ENCODE results near the gene ZNF141.

Gene ZNF141

DNA sequence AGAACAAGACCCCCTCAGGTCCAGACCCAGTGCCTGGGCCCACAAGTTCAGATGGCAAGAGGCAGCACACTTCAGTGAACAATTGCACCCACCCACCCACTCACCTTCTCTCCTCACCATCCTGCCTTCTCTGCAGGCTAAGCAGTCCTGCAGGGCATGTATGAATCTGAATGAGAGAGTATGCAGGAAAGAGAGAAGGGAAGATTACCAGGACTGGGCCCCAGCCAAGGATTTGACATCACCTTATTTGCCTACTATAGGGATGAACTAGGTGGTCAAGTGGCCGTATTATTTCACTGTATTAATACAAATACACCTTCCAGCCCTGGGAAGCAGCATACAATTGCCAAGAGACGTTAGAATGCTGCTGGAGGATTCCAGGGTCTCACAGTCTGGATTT, 2.1 kb upstream of the ZNF141 start:
- Histone ChIP-seq H3K4me3 (ENCODE audit: extremely low read depth, insufficient read depth, low read length, poor library complexity, severe bottlenecking) (no peak overlapping the region), H3K4me1 (ENCODE audit: control insufficient read depth, insufficient read depth, low read length, poor library complexity, severe bottlenecking) (no peaks in the 10 kb centered on the region), H3K36me3 (ENCODE audit: control insufficient read depth, insufficient read depth, low read length) (peaks cover 17% of the 10 kb centered on the region), H3K9me3 (ENCODE audit: control insufficient read depth, low read length) (peaks cover 20% of the 10 kb centered on the region), H3K27ac (ENCODE audit: low read depth, low read length, severe bottlenecking) (no peak overlapping the region)
- 67 to 80% methylated on average over 1 of the region's 2 CpGs for WGBS, 2 experiments (ENCODE audit: insufficient coverage in 2 of 2)

DNA sequence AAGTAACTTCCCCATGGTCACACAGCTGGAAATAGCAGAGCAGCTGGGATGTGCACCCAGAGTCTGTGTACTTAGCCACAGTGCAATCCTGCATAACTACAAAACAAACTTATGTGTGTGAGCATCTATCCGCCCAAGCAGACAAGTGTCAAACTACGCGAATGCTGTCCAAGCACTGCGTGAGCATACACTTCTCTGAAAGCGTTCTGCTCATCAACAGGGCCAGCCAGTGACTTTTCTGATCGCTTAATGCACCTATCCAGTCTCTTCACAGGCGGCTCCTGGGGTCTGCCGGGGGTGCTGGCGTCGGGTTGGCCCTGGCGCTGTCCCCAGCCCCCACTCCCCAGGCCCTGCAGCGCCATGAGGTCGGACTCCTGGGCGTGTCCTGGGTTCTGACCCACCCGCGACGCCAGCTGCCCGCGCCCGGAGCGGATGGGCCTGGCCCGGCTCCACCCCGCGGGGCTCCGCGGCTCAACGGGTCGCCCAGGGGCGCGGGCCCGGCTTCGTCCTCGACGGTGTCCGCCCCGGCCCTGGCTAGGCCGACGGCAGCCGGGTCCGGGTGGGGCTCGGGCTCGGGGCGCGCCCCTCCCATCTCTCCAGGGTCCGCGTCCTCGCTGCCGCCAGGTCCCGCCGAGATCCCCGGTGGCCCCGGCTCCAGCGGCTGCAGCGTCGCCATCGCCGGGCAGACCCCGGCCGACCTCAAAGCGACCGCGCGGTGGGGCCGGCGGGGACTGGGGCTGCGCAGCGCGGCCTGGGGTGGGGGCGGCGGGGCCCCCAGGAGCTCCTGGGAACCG, 1.3 kb upstream of the ZNF141 start:
- H3K36me3 ChIP-seq (ENCODE audit: control insufficient read depth, insufficient read depth, low read length), result peaks cover 24% of the 10 kb centered on the region
- H3K4me1 ChIP-seq (ENCODE audit: control insufficient read depth, insufficient read depth, low read length, poor library complexity, severe bottlenecking), result no peaks in the 10 kb centered on the region
- H3K4me3 ChIP-seq (ENCODE audit: extremely low read depth, insufficient read depth, low read length, poor library complexity, severe bottlenecking), result peak overlapping the region; percentile 89
- peak overlapping the region; percentile 89 for H3K27ac ChIP-seq (ENCODE audit: low read depth, low read length, severe bottlenecking)
- peaks cover 27% of the 10 kb centered on the region for H3K9me3 ChIP-seq (ENCODE audit: control insufficient read depth, low read length)
- whole genome bisulfite sequencing, 2 experiments (ENCODE audit: insufficient coverage in 2 of 2), result 14 to 15% methylated on average over 56 to 57 of the region's 71 CpGs

DNA sequence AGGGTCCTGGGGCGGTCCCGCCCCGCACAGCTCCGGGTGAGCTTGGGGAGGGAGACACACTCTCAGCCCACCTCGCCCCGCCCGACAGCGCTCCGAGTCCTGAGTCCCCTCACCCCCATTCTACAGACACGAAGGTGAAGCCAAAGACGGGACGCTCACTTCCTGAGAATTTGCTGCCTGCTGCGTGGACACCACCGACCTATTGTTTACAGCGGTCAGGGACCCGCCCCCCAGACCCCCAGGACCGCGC, 796 bp upstream of the ZNF141 start:
- 0 to 2% methylated on average over 9 to 16 of the region's 18 CpGs for WGBS, 2 experiments (ENCODE audit: insufficient coverage in 2 of 2)
- peak overlapping the region; percentile 89 for H3K4me3 ChIP-seq (ENCODE audit: extremely low read depth, insufficient read depth, low read length, poor library complexity, severe bottlenecking)
- no peaks in the 10 kb centered on the region for H3K4me1 ChIP-seq (ENCODE audit: control insufficient read depth, insufficient read depth, low read length, poor library complexity, severe bottlenecking)
- H3K9me3 ChIP-seq (ENCODE audit: control insufficient read depth, low read length), result peaks cover 31% of the 10 kb centered on the region
- peak overlapping the region; percentile 89 for H3K27ac ChIP-seq (ENCODE audit: low read depth, low read length, severe bottlenecking)
- peaks cover 30% of the 10 kb centered on the region for H3K36me3 ChIP-seq (ENCODE audit: control insufficient read depth, insufficient read depth, low read length)

DNA sequence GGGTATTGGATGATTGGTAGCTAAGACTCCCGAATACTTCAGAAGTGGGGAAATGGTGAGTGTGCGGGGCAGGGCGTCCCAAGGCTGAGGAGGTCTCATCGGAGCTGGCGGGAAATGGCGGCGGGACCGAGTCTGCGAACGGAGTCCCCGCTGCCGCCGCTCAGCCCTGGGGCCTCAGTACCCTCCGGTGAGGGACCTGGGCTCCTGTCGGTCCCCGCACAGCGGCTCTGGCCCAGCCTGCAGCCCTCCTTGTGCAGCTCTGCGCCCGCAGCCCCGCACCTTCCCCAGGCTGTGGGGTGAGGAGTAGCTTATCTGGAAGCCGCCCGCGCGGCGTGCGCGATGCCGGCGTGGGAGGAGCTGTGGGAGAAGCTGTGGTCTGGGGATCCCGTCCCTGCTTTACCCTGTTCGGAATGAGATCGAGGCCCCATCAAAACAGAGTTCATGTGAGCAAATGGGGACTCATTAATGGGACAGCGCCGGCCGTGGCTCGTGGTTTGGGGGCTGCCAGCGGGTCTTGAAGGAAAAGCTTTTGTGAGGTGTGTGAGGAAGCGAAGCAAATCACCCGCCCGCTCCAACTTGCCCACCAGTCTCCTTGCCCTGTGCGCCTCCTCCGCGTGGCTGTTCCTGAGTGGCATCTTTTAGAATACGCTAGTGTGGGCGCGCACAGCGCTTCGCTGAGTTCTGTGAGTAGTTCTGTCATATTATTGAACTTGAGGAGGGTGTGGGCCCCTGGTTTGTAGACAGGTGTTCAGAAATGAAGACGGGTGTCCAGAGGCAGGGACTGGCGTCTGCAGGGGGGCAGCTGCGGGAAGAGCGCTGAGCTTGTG, 531 bp downstream of the ZNF141 start:
- WGBS, 2 experiments (ENCODE audit: insufficient coverage in 2 of 2), result 3% methylated on average over 41 to 45 of the region's 52 CpGs
- Histone ChIP-seq H3K4me3 (ENCODE audit: extremely low read depth, insufficient read depth, low read length, poor library complexity, severe bottlenecking) (peak overlapping the region; percentile 89), H3K4me1 (ENCODE audit: control insufficient read depth, insufficient read depth, low read length, poor library complexity, severe bottlenecking) (no peaks in the 10 kb centered on the region), H3K9me3 (ENCODE audit: control insufficient read depth, low read length) (peaks cover 43% of the 10 kb centered on the region), H3K27ac (ENCODE audit: low read depth, low read length, severe bottlenecking) (peak overlapping the region; percentile 79), H3K36me3 (ENCODE audit: control insufficient read depth, insufficient read depth, low read length) (peaks cover 43% of the 10 kb centered on the region)

- H3K9me3 ChIP-seq (ENCODE audit: control insufficient read depth, low read length), result peaks cover 43% of the 10 kb centered on the region
- H3K4me3 ChIP-seq (ENCODE audit: extremely low read depth, insufficient read depth, low read length, poor library complexity, severe bottlenecking), result peak overlapping the region; percentile 89
- peaks cover 49% of the 10 kb centered on the region for H3K36me3 ChIP-seq (ENCODE audit: control insufficient read depth, insufficient read depth, low read length)
- WGBS, 2 experiments (ENCODE audit: insufficient coverage in 2 of 2), result 17 to 28% methylated on average over 6 to 12 of the region's 13 CpGs
- no peak overlapping the region for H3K27ac ChIP-seq (ENCODE audit: low read depth, low read length, severe bottlenecking)
- H3K4me1 ChIP-seq (ENCODE audit: control insufficient read depth, insufficient read depth, low read length, poor library complexity, severe bottlenecking), result no peaks in the 10 kb centered on the region
Measured at GRCh38 chr4:338759-339097, 1.1 kb downstream of the ZNF141 start.

DNA sequence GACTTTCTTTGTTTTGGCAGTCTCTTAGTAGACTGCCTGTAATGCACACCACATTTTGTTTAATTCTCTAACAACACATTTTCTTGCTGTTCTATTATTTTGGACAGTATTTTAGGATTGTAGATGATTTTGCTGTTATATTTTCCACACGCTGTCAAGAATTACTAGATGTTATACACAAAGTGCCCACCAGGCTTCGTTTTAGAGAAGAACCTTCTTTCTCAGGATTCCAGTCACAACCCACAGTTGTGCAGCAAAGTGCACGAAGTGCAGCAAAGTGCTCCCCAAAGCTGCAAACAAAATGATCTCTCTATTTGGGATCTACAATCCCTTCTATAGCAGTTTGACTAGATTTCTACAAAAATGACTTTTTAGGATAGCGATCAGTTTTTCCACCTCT, 2.4 kb downstream of the ZNF141 start:
- WGBS, 2 experiments (ENCODE audit: insufficient coverage in 2 of 2), result 89 to 96% methylated on average over 2 of the region's 4 CpGs
- H3K36me3 ChIP-seq (ENCODE audit: control insufficient read depth, insufficient read depth, low read length), result peaks cover 62% of the 10 kb centered on the region
- H3K9me3 ChIP-seq (ENCODE audit: control insufficient read depth, low read length), result peaks cover 41% of the 10 kb centered on the region
- no peak overlapping the region for H3K27ac ChIP-seq (ENCODE audit: low read depth, low read length, severe bottlenecking)
- no peaks in the 10 kb centered on the region for H3K4me1 ChIP-seq (ENCODE audit: control insufficient read depth, insufficient read depth, low read length, poor library complexity, severe bottlenecking)
- no peak overlapping the region for H3K4me3 ChIP-seq (ENCODE audit: extremely low read depth, insufficient read depth, low read length, poor library complexity, severe bottlenecking)

GRCh38 chr4:373062-373839, 35.6 kb downstream of the ZNF141 start:
- Histone ChIP-seq H3K36me3 (ENCODE audit: control insufficient read depth, insufficient read depth, low read length) (peaks cover 50% of the 10 kb centered on the region), H3K4me3 (ENCODE audit: extremely low read depth, insufficient read depth, low read length, poor library complexity, severe bottlenecking) (no peak overlapping the region), H3K9me3 (ENCODE audit: control insufficient read depth, low read length) (peaks cover 52% of the 10 kb centered on the region), H3K4me1 (ENCODE audit: control insufficient read depth, insufficient read depth, low read length, poor library complexity, severe bottlenecking) (no peaks in the 10 kb centered on the region), H3K27ac (ENCODE audit: low read depth, low read length, severe bottlenecking) (no peak overlapping the region)
- 100% methylated on average over 3 to 4 of the region's 7 CpGs for WGBS, 2 experiments (ENCODE audit: insufficient coverage in 2 of 2)

GRCh38 chr4:374298-375160, 36.9 kb downstream of the ZNF141 start:
- H3K9me3 ChIP-seq (ENCODE audit: control insufficient read depth, low read length), result peaks cover 62% of the 10 kb centered on the region
- no peak overlapping the region for H3K27ac ChIP-seq (ENCODE audit: low read depth, low read length, severe bottlenecking)
- H3K36me3 ChIP-seq (ENCODE audit: control insufficient read depth, insufficient read depth, low read length), result peaks cover 50% of the 10 kb centered on the region
- no peak overlapping the region for H3K4me3 ChIP-seq (ENCODE audit: extremely low read depth, insufficient read depth, low read length, poor library complexity, severe bottlenecking)
- WGBS, 2 experiments (ENCODE audit: insufficient coverage in 2 of 2), result 60 to 100% methylated on average over 1 to 3 of the region's 6 CpGs
- H3K4me1 ChIP-seq (ENCODE audit: control insufficient read depth, insufficient read depth, low read length, poor library complexity, severe bottlenecking), result no peaks in the 10 kb centered on the region

DNA sequence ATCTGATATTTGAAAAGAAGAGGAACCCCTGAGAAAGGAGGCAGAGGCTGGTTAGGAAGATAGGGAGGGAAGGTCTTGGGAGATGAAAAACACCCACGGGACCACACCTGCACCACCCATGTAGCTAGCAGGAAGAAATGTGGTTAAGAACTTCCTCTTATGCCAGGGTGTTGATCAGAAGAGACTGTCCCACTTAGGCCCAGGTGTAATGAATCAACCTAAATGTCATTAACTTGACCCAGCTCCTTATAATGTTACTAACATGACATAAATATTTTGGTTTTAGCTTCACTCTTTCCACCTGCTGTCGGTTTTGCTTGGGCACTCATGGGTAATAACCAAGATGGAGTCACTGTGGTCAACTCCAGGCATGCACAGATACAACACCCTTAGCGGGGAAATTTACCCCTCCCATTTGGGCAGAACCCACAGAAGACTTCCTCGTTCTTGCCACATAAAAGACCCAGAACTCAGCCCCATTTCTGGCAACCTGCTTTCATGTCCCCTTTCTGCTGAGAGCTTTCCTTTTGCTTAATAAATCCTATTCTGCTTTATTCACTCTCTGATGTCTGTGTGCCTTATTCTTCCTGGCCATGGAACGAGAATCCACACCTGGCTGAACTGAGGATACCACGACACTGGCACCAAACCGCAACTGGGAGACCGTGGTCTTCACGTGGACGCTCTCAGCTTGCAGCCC, 46.8 kb downstream of the ZNF141 start:
- H3K9me3 ChIP-seq (ENCODE audit: control insufficient read depth, low read length), result peaks cover 44% of the 10 kb centered on the region
- H3K4me3 ChIP-seq (ENCODE audit: extremely low read depth, insufficient read depth, low read length, poor library complexity, severe bottlenecking), result no peak overlapping the region
- no peaks in the 10 kb centered on the region for H3K36me3 ChIP-seq (ENCODE audit: control insufficient read depth, insufficient read depth, low read length)
- H3K27ac ChIP-seq (ENCODE audit: low read depth, low read length, severe bottlenecking), result no peak overlapping the region
- no peaks in the 10 kb centered on the region for H3K4me1 ChIP-seq (ENCODE audit: control insufficient read depth, insufficient read depth, low read length, poor library complexity, severe bottlenecking)
- WGBS, 2 experiments (ENCODE audit: insufficient coverage in 2 of 2), result 82 to 89% methylated on average over 4 to 9 of the region's 10 CpGs

Data from mesodermal cell (in vitro differentiated cells).